K562 (cell line): ENCODE data around the gene TMEM156. TPM values are rescaled to one million over a fixed set of nuclear protein-coding genes. Genes with fewer than 3 reads are reported as not detected.

Experiments
- ATAC-seq: fragments of 200-7000 bp; cut with Tn5 transposase; 3 replicates; pipeline ENCODE4 v1.9.1; 2020; ENCODE audit warnings: moderate library complexity
- BruUV-seq: library from RNA; stranded (reverse); fragments of 400-500 nt; replicated peaks from 2 replicates; lab custom pipeline; 2021; lab: Mats Ljungman, UMichigan
- CTCF ChIA-PET: fragments of 300-600 bp; formaldehyde crosslinking; extraction: SDS; loops from one replicate; lab custom pipeline; 2021; ENCODE audit warnings: low intra/inter-chr PET ratio; lab: Yijun Ruan, JAX
- POLR2A ChIA-PET: fragments of 300-600, 350-650 bp; sonication (Branson Sonifier 250); formaldehyde crosslinking; extraction: SDS; loops from one replicate; lab custom pipeline; 2021; ENCODE audit warnings: antibody characterized with exemption, inconsistent platforms; lab: Yijun Ruan, JAX
- DNase-seq, 4 experiments: peaks; one replicate each; pipeline versions ENCODE4 v3.0.0 to v3.0.0-alpha.2; 2011 to 2018; ENCODE audit warnings: low spot score in 3 of 4, mixed read lengths in 3 of 4; ENCODE audit errors: extremely low read depth in 1 of 4
- FAIRE-seq: peaks from 2 replicates; lab custom pipeline; 2011; peaks lifted over from hg19 to GRCh38; lab: Jason Lieb, UNC
- H2AFZ ChIP-seq: 2 replicates; pipeline ENCODE4 v1.6.0; 2011; ENCODE audit warnings: low read depth, low read length, control low read depth, inconsistent platforms
- H3K27ac ChIP-seq: fragments of 200-600 bp; 3 replicates; pipeline ENCODE4 v1.8.0; 2011; ENCODE audit warnings: low read depth, mild to moderate bottlenecking, control low read depth, inconsistent platforms, low read length, moderate library complexity, mixed read lengths; ENCODE audit errors: extremely low read depth
- H3K27me3 ChIP-seq, 2 experiments: fragments of 300-600 bp in 1 of 2; 2 replicates in 1 of 2; 3 replicates in 1 of 2; pipeline versions ENCODE4 v1.6.0 to v1.8.0; 2011; ENCODE audit warnings: inconsistent platforms in 2 of 2, low read length in 2 of 2, mild to moderate bottlenecking in 1 of 2, mixed read lengths in 1 of 2, moderate library complexity in 1 of 2; ENCODE audit not compliant: control insufficient read depth in 2 of 2, insufficient read depth in 2 of 2
- H3K36me3 ChIP-seq: fragments of 300-600 bp; 3 replicates; pipeline ENCODE4 v1.8.0; 2011; ENCODE audit warnings: mild to moderate bottlenecking, low read length, inconsistent platforms; ENCODE audit not compliant: control insufficient read depth, insufficient read depth
- H3K4me1 ChIP-seq, 2 experiments: fragments of 200-600 bp in 1 of 2; replicated peaks in 1 of 2; 2 replicates in 1 of 2; 3 replicates in 1 of 2; pipeline versions ENCODE4 v1.5.1 to v1.8.0; 2011; ENCODE audit warnings: inconsistent platforms in 2 of 2, low read length in 2 of 2, mild to moderate bottlenecking in 1 of 2, mixed read lengths in 1 of 2, moderate library complexity in 1 of 2; ENCODE audit not compliant: control insufficient read depth in 2 of 2, insufficient read depth in 2 of 2
- H3K4me2 ChIP-seq: 2 replicates; pipeline ENCODE4 v1.6.1; 2011; ENCODE audit warnings: low read length, control low read depth, inconsistent platforms, mixed read lengths; ENCODE audit not compliant: insufficient read depth
- H3K4me3 ChIP-seq: fragments of 200-600 bp; sonication (generic), shearing (Covaris generic); 2 replicates; pipeline ENCODE4 v1.5.1; 2016; ENCODE audit warnings: control low read depth, inconsistent platforms
- H3K79me2 ChIP-seq: fragments of 200-600 bp; 3 replicates; pipeline ENCODE4 v1.8.0; 2011; ENCODE audit warnings: low read length, inconsistent platforms; ENCODE audit not compliant: control insufficient read depth, insufficient read depth
- H3K9ac ChIP-seq, 2 experiments: 2 replicates each; pipeline versions ENCODE4 v1.6.0 to v1.6.1; 2011; ENCODE audit warnings: low read depth in 2 of 2, low read length in 2 of 2, control low read depth in 1 of 2, inconsistent platforms in 1 of 2, mild to moderate bottlenecking in 1 of 2, mixed read lengths in 1 of 2; ENCODE audit not compliant: insufficient read depth in 1 of 2
- H3K9me1 ChIP-seq: one replicate; pipeline ENCODE4 v1.6.0; 2011; ENCODE audit warnings: inconsistent platforms, mild to moderate bottlenecking, low read length, moderate library complexity; ENCODE audit not compliant: control insufficient read depth, insufficient read depth
- H3K9me3 ChIP-seq: replicated peaks from 2 replicates; pipeline ENCODE4 v1.5.1; 2011; ENCODE audit warnings: low read depth, low read length, inconsistent platforms; ENCODE audit not compliant: control insufficient read depth, insufficient read depth
- H4K20me1 ChIP-seq: replicated peaks from 2 replicates; pipeline ENCODE4 v1.6.1; 2011; ENCODE audit warnings: low read length, inconsistent platforms, mixed read lengths; ENCODE audit not compliant: control insufficient read depth, insufficient read depth
- E2F8 ChIP-seq: fragments of 450-650 bp; IDR thresholded peaks from 2 replicates; pipeline ENCODE4 v1.7.1; 2018; ENCODE audit warnings: mild to moderate bottlenecking, low read depth; ENCODE audit not compliant: partially characterized antibody
- HINFP ChIP-seq: fragments of 450-650 bp; conservative IDR thresholded peaks from 2 replicates; pipeline ENCODE4 v1.6.1; 2016; ENCODE audit warnings: missing genetic modification characterization, low read depth, mild to moderate bottlenecking, control low read depth, missing compliant biosample characterization
- KDM2B ChIP-seq: fragments of 250-450 bp; sonication (Bioruptor Pico); IDR thresholded peaks from 2 replicates; pipeline ENCODE4 v1.8.0; 2021; ENCODE audit warnings: mild to moderate bottlenecking, moderate library complexity
- LARP7 ChIP-seq: fragments of 450-650 bp; IDR thresholded peaks from 2 replicates; pipeline ENCODE4 v1.6.1; 2016
- NCOR1 ChIP-seq: fragments of 450-650 bp; IDR thresholded peaks from 2 replicates; pipeline ENCODE4 v1.6.1; 2016; ENCODE audit warnings: mild to moderate bottlenecking, moderate library complexity
- NUFIP1 ChIP-seq: fragments of 450-650 bp; IDR thresholded peaks from 2 replicates; pipeline ENCODE4 v1.6.1; 2018; ENCODE audit not compliant: partially characterized antibody
- RBM17 ChIP-seq: fragments of 200-400 bp; formaldehyde crosslinking; IDR thresholded peaks from 2 replicates; pipeline ENCODE4 v1.6.1; 2017; ENCODE audit warnings: low read depth, mild to moderate bottlenecking, low read length, borderline replicate concordance
- RERE ChIP-seq: sonication (generic); formaldehyde crosslinking; IDR thresholded peaks from 2 replicates; pipeline ENCODE4 v1.8.0; 2023; ENCODE audit warnings: missing genetic modification reagents, mild to moderate bottlenecking, borderline replicate concordance
- SMAD3 ChIP-seq: fragments of 450-650 bp; formaldehyde crosslinking; conservative IDR thresholded peaks from 2 replicates; pipeline ENCODE4 v1.4.0; 2020; ENCODE audit warnings: mild to moderate bottlenecking
- ZNF445 ChIP-seq: fragments of 250-450 bp; sonication (Bioruptor Pico); IDR thresholded peaks from 2 replicates; pipeline ENCODE4 v1.4.0; 2020; ENCODE audit warnings: low read depth, mild to moderate bottlenecking, moderate library complexity
- WGBS: fragments of 100-300 bp; shearing (Covaris generic); methylation state at CpG from one replicate; pipeline ENCODE4 v1.1.6; 2016; ENCODE audit warnings: low coverage, mixed read lengths; ENCODE audit not compliant: insufficient coverage; ENCODE audit errors: missing lambda C conversion rate; 5-methylcytosine and 5-hydroxymethylcytosine counted together
- in situ Hi-C: fragments of 300-500 bp; cut with MboI; formaldehyde crosslinking; loops from 4 replicates; pipeline ENCODE4 v1.15.0; 2018; ENCODE audit warnings: inconsistent platforms, mixed read lengths
- intact Hi-C: fragments of 100-400 bp; cut with micrococcal nuclease; formaldehyde crosslinking; loops from 2 replicates; pipeline ENCODE4 v1.14.2; 2022
- polyA plus RNA-seq, 8 experiments: library from polyadenylated mRNA; depleted of rRNA in 4 of 8; stranded (reverse) in 5 of 8; unstranded in 3 of 8; fragments of >200 nt; fragmentation: Nextera tagmentation in 2 of 8; fragmentation: Illumina TruSeq in 1 of 8; extraction: Ambion mirVana in 2 of 8; extraction: Trizol in 1 of 8; gene quantifications; 2 replicates each; pipeline versions ENCODE4 v1.2.1 to v1.2.3, GENCODE V29; 2011 to 2014; ENCODE audit warnings: inconsistent platforms in 1 of 8, missing spikeins in 1 of 8
- total RNA-seq, 7 experiments: library from RNA; depleted of rRNA in 6 of 7; stranded (reverse); fragments of >200 nt in 6 of 7; fragmentation: Illumina TruSeq in 2 of 7; extraction: Trizol in 2 of 7; gene quantifications; 2 replicates each; pipeline versions ENCODE4 v1.2.1 to v1.2.3, GENCODE V29; 2011 to 2021; ENCODE audit warnings: low replicate concordance in 1 of 7

TMEM156 gene
- total and polyA plus RNA-seq, 9 of the 15 experiments (the other 6 are each of a cell fraction or from before 2014, with no cell fraction given): 3.5 to 9.6 (median 6.4) TPM

- FAIRE-seq: no peak
- ATAC-seq: no peak
- no peak overlapping the region for H3K4me2 ChIP-seq
- ChIA-PET POLR2A (interaction anchor here (2.1 kb wide), 1 partner anchor 8 kb away, joined by 8 read pairs; no protein-coding TSS in a partner anchor), CTCF (no interaction called here)
- H3K36me3 ChIP-seq: no peaks in the 10 kb centered on the region
- BruUV-seq: no TSS peak
- DNase-seq: no peak
- no peak overlapping the region for H3K9ac ChIP-seq
- 15% methylated on average over 5 of the region's 5 CpGs for WGBS
- no peak overlapping the region for H2AFZ ChIP-seq
- no peaks in the 10 kb centered on the region for H3K9me3 ChIP-seq
- H3K27me3 ChIP-seq: peaks cover 7 to 15% of the 10 kb centered on the region in 2 experiments; a peak in 3 of 5 replicates
- in situ Hi-C loops: loop anchor here (10.0 kb wide), 1 partner anchor 677 kb away; the partner anchor contains the start of gene SMIM14
- H3K79me2 ChIP-seq: no peaks in the 10 kb centered on the region
- no peak overlapping the region for H3K4me3 ChIP-seq
- H3K9me1 ChIP-seq: no peaks in the 10 kb centered on the region
- H4K20me1 ChIP-seq: no peaks in the 10 kb centered on the region
- no peaks in the 10 kb centered on the region for H3K4me1 ChIP-seq
- intact Hi-C loops: no loop called here
- H3K27ac ChIP-seq: no peak overlapping the region
- no peak for TF ChIP-seq SMAD3
- TF ChIP-seq ZNF445 (CRISPR knock-in tag): no peak
- TF ChIP-seq KDM2B: no peak
- TF ChIP-seq E2F8: no peak
- no peak for TF ChIP-seq RERE (CRISPR knock-in tag)
- no peak for TF ChIP-seq HINFP (tag)
- TF ChIP-seq LARP7: no peak
- no peak for TF ChIP-seq RBM17
- no peak for TF ChIP-seq NCOR1
- TF ChIP-seq NUFIP1: no peak
Measured at GRCh38 chr4:38957261-38957815, 74.9 kb downstream of the TMEM156 start.
